ENCODE results near the gene WDR44. TPM values are rescaled to one million over a fixed set of nuclear protein-coding genes. Genes with fewer than 3 reads are reported as not detected.

Gene WDR44
- total and polyA plus RNA-seq, 2 of the 4 experiments (the other 2 are of a cell fraction) = 10.0 to 11.8 TPM

DNA sequence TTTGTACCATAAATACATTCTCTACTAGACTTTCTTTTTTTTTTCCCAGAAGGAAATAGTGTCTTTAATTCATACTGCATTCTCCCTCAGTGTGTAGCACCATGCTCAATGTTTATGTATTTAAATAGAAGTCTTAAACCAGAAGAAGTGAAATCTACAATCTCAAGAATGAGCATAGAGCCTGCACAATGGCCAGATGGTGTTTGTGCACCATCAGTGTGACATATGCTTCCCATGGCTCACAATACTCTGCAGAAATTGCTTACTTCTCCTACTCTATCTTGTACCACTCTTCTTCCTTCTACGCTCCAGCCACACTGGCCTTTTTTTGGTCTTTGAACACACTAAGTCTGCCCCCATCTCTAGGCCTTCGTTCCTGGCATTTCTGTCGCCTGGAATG lies 147.1 kb downstream of the WDR44 start:
- TF ChIP-seq SMC3 (IDR thresholded peaks at IDR 0.05; ENCODE audit: low read depth, low read length) = no peak
- TF ChIP-seq MAFK (IDR thresholded peaks at IDR 0.05; ENCODE audit: low read depth, low read length) = no peak
- no peak for TF ChIP-seq BHLHE40 (IDR thresholded peaks at IDR 0.05; ENCODE audit: low read depth, low read length)
- no peak for TF ChIP-seq NFE2L2 (IDR thresholded peaks at IDR 0.05; ENCODE audit: low read depth, low read length)
- TF ChIP-seq MXI1 (IDR thresholded peaks at IDR 0.05; ENCODE audit: borderline replicate concordance, low read depth, low read length) = no peak
- no peak for TF ChIP-seq CEBPB (IDR thresholded peaks at IDR 0.05; ENCODE audit: low read depth, low read length)
- TF ChIP-seq, protein P1, sequence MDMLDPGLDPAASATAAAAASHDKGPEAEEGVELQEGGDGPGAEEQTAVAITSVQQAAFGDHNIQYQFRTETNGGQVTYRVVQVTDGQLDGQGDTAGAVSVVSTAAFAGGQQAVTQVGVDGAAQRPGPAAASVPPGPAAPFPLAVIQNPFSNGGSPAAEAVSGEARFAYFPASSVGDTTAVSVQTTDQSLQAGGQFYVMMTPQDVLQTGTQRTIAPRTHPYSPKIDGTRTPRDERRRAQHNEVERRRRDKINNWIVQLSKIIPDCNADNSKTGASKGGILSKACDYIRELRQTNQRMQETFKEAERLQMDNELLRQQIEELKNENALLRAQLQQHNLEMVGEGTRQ (IDR thresholded peaks at IDR 0.05; ENCODE audit: low read depth, low read length) = no peak
- TF ChIP-seq, protein P2, sequence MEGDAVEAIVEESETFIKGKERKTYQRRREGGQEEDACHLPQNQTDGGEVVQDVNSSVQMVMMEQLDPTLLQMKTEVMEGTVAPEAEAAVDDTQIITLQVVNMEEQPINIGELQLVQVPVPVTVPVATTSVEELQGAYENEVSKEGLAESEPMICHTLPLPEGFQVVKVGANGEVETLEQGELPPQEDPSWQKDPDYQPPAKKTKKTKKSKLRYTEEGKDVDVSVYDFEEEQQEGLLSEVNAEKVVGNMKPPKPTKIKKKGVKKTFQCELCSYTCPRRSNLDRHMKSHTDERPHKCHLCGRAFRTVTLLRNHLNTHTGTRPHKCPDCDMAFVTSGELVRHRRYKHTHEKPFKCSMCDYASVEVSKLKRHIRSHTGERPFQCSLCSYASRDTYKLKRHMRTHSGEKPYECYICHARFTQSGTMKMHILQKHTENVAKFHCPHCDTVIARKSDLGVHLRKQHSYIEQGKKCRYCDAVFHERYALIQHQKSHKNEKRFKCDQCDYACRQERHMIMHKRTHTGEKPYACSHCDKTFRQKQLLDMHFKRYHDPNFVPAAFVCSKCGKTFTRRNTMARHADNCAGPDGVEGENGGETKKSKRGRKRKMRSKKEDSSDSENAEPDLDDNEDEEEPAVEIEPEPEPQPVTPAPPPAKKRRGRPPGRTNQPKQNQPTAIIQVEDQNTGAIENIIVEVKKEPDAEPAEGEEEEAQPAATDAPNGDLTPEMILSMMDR (conservative IDR thresholded peaks at IDR 0.05; ENCODE audit: low read depth, low read length) = no peak
- no peak for TF ChIP-seq FOS (IDR thresholded peaks at IDR 0.05; ENCODE audit: low read depth, low read length)
- no peak for TF ChIP-seq CHD1 (IDR thresholded peaks at IDR 0.05; ENCODE audit: low read depth, low read length)
- TF ChIP-seq, protein P3, sequence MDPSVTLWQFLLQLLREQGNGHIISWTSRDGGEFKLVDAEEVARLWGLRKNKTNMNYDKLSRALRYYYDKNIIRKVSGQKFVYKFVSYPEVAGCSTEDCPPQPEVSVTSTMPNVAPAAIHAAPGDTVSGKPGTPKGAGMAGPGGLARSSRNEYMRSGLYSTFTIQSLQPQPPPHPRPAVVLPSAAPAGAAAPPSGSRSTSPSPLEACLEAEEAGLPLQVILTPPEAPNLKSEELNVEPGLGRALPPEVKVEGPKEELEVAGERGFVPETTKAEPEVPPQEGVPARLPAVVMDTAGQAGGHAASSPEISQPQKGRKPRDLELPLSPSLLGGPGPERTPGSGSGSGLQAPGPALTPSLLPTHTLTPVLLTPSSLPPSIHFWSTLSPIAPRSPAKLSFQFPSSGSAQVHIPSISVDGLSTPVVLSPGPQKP (IDR thresholded peaks at IDR 0.05; ENCODE audit: borderline replicate concordance, low read depth, low read length) = no peak
- TF ChIP-seq RCOR1 (IDR thresholded peaks at IDR 0.05; ENCODE audit: insufficient replicate concordance, low read length) = no peak
- H4K20me1 ChIP-seq (ENCODE audit: insufficient read depth, low read length) = no peaks in the 10 kb centered on the region

More for the DNA sequence above, 147.1 kb downstream of the WDR44 start:
- no peak for ATAC-seq (ENCODE audit: low read depth)
- Histone ChIP-seq H3K27ac (ENCODE audit: insufficient read depth, low read length) (no peak overlapping the region), H3K36me3 (ENCODE audit: control insufficient read depth, insufficient read depth, low read length) (no peaks in the 10 kb centered on the region), H3K9me1 (ENCODE audit: insufficient read depth, low read length) (no peaks in the 10 kb centered on the region), H3K79me1 (ENCODE audit: low read depth in 1 of 2, low read length in 2 of 2) (peaks cover 6% of the 10 kb centered on the region in 2 experiments; a peak in 3 of 4 replicates), H4K5ac (ENCODE audit: low read depth, low read length) (no peak overlapping the region), H2BK120ac (ENCODE audit: low read depth, low read length) (no peak overlapping the region), H3K9me3 (ENCODE audit: control insufficient read depth, insufficient read depth, low read length) (no peaks in the 10 kb centered on the region), H3K56ac (ENCODE audit: extremely low read depth, insufficient read depth, low read length) (no peak overlapping the region), H3K27me3 (ENCODE audit: control insufficient read depth, insufficient read depth, low read length) (no peaks in the 10 kb centered on the region), H4K8ac (ENCODE audit: low read depth in 2 of 2, low read length in 2 of 2) (no peak overlapping the region), H2AK9ac (replicated peaks; ENCODE audit: low read depth, low read length, poor library complexity) (no peak overlapping the region), H2BK15ac (ENCODE audit: low read depth, low read length) (no peak overlapping the region), H3K4me3 (ENCODE audit: insufficient read depth, low read depth, low read length) (no peak overlapping the region), H2AFZ (replicated peaks; ENCODE audit: low read length, poor library complexity) (no peak overlapping the region), H3K4me2 (ENCODE audit: low read depth, low read length) (no peak overlapping the region), H2BK5ac (ENCODE audit: low read depth, low read length, poor library complexity, severe bottlenecking) (no peak overlapping the region), H3K4me1 (ENCODE audit: control insufficient read depth, insufficient read depth, low read length) (peaks cover 2% of the 10 kb centered on the region; the same call in 1 of the 2 replicates), H3K18ac (ENCODE audit: low read depth, low read length) (no peak overlapping the region), H2BK20ac (ENCODE audit: low read depth, low read length) (no peak overlapping the region), H2AK5ac (ENCODE audit: low read depth, low read length) (no peak overlapping the region), H3K14ac (replicated peaks; ENCODE audit: low read depth, low read length) (no peak overlapping the region), H3K4ac (ENCODE audit: low read depth, low read length) (no peak overlapping the region), H3K9ac (ENCODE audit: low read depth, low read length) (no peak overlapping the region), H3K23ac (ENCODE audit: low read depth, low read length) (no peak overlapping the region), H4K91ac (ENCODE audit: insufficient read depth, low read depth, low read length) (no peak overlapping the region)
- ChIA-PET POLR2A (ENCODE audit: unreplicated experiment) (no interaction called here), CTCF (no interaction called here)
- in situ Hi-C loops (cut with MboI; ENCODE audit: low sequenced_read_pairs) = no loop called here
- intact Hi-C loops (cut with micrococcal nuclease) = no loop called here
- dilution Hi-C loops (cut with HindIII; ENCODE audit: low sequenced_read_pairs, unreplicated experiment) = no loop called here
- 65% methylated on average over 2 of the region's 3 CpGs; no CpG with 5 or more reads in 1 of the 2 experiments for whole genome bisulfite sequencing, 2 experiments (ENCODE audit: extremely low coverage in 2 of 2, insufficient read length in 1 of 2)
- no TSS peak for BruUV-seq (replicated peaks)
- no peak for DNase-seq

Data from IMR-90 (cell line).